HG02840 (cell line): Measurements from ENCODE around the gene CSF1R.

Experiments
- ATAC-seq: cut with Tn5 transposase; IDR thresholded peaks from one replicate; pipeline ENCODE4 v1.9.1; 2021; ENCODE audit warnings: mild to moderate bottlenecking, moderate library complexity, moderate number of reproducible peaks; ENCODE audit not compliant: unreplicated experiment, low FRiP score

The CSF1R gene

GRCh38 chr5:150075233-150075632 lies 11.1 kb downstream of the CSF1R start:
- ATAC-seq: no peak

- no peak for ATAC-seq
Observed at GRCh38 chr5:150073677-150074076, 12.7 kb downstream of the CSF1R start.

GRCh38 chr5:150073086-150073625 lies 13.2 kb downstream of the CSF1R start:
- no peak for ATAC-seq

- ATAC-seq: no peak
Observed at GRCh38 chr5:150070821-150071220, 15.5 kb downstream of the CSF1R start.

- ATAC-seq: no peak
Observed at GRCh38 chr5:150069672-150070627, 16.4 kb downstream of the CSF1R start.

- no peak for ATAC-seq
Observed at GRCh38 chr5:150068961-150069645, 17.3 kb downstream of the CSF1R start.

- ATAC-seq: no peak
Observed at GRCh38 chr5:150068472-150068871, 17.9 kb downstream of the CSF1R start.

GRCh38 chr5:150068071-150068470 lies 18.3 kb downstream of the CSF1R start:
- ATAC-seq: no peak

GRCh38 chr5:150067405-150067960 lies 18.9 kb downstream of the CSF1R start:
- no peak for ATAC-seq

- no peak for ATAC-seq
Observed at GRCh38 chr5:150066901-150067396, 19.4 kb downstream of the CSF1R start.

- no peak for ATAC-seq
Observed at GRCh38 chr5:150066436-150066835, 19.9 kb downstream of the CSF1R start.

- ATAC-seq: no peak
Observed at GRCh38 chr5:150065886-150066285, 20.5 kb downstream of the CSF1R start.

- ATAC-seq: no peak
Observed at GRCh38 chr5:150065346-150065745, 21.0 kb downstream of the CSF1R start.

- no peak for ATAC-seq
Observed at GRCh38 chr5:150064681-150065220, 21.6 kb downstream of the CSF1R start.

- no peak for ATAC-seq
Observed at GRCh38 chr5:150063638-150064037, 22.7 kb downstream of the CSF1R start.

- ATAC-seq: no peak
Observed at GRCh38 chr5:150062216-150062922, 24.0 kb downstream of the CSF1R start.

- ATAC-seq: no peak
Observed at GRCh38 chr5:150061538-150061995, 24.8 kb downstream of the CSF1R start.

- ATAC-seq: no peak
Observed at GRCh38 chr5:150060471-150060870, 25.9 kb downstream of the CSF1R start.

GRCh38 chr5:150059623-150060022 lies 26.7 kb downstream of the CSF1R start:
- ATAC-seq: no peak
